ENCODE measurements around the gene LPP. TPM values are rescaled to one million over a fixed set of nuclear protein-coding genes. Genes with fewer than 3 reads are reported as not detected.

Gene LPP
- total RNA-seq, 1 experiment from 2014 or later, result 54.0 TPM

DNA sequence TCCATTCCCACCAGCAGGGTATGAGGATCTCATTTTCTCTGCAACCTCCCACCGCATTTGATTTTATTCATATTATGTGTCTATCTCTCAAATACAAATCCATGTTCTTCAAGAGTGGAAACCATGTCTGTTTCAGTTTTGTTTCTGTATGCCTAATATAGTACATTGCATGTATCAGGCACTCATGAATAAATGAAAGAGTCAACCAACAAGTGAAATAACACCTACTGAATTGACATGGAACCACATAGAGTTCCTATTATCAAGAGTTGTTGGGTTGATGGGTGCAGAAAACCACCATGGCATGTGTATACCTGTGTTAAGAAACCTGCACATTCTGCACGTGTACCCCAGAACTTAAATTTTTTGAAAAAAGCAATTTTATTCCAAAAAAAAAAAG is 466.8 kb downstream of the LPP start:
- DNase-seq (ENCODE audit: low read depth, low spot score) (no peak), ATAC-seq (no peak)
- Histone ChIP-seq H3K4me2 (ENCODE audit: low read length) (no peak overlapping the region), H3K4me1 (ENCODE audit: control insufficient read depth in 1 of 2, insufficient read depth in 2 of 2, low read length in 2 of 2) (no peaks in the 10 kb centered on the region), H3K4me3 (replicated peaks in 1 of 2; ENCODE audit: low read depth in 1 of 2, low read length in 2 of 2) (no peak overlapping the region), H3K27me3 (ENCODE audit: insufficient read depth, low read length) (no peaks in the 10 kb centered on the region), H2AFZ (ENCODE audit: low read depth, low read length, poor library complexity, severe bottlenecking) (no peak overlapping the region), H3K9me2 (ENCODE audit: insufficient read depth) (no peaks in the 10 kb centered on the region), H3K9ac (ENCODE audit: low read length) (no peak overlapping the region), H3K27ac (ENCODE audit: low read depth, low read length) (no peak overlapping the region), H3K9me3 (ENCODE audit: control insufficient read depth in 1 of 2, insufficient read depth in 1 of 2, low read depth in 1 of 2, low read length in 2 of 2) (no peaks in the 10 kb centered on the region), H3K36me3 (ENCODE audit: control insufficient read depth in 1 of 2, insufficient read depth in 2 of 2, low read length in 2 of 2) (no peaks in the 10 kb centered on the region), H3K79me2 (ENCODE audit: insufficient read depth, low read length) (no peaks in the 10 kb centered on the region), H4K20me1 (ENCODE audit: insufficient read depth) (no peaks in the 10 kb centered on the region)
- POLR2A ChIA-PET, result no interaction called here
- CTCF ChIA-PET, result no interaction called here
- intact Hi-C loops (cut with micrococcal nuclease), result no loop called here
- RAD21 ChIA-PET (ENCODE audit: low non-redundant PET in 1 of 2, low total read pairs in 2 of 2, uncharacterized antibody in 2 of 2, unreplicated experiment in 2 of 2), result no interaction called here
- no TSS peak for BruUV-seq (replicated peaks)
- TF ChIP-seq ELF1 (IDR thresholded peaks at IDR 0.05; ENCODE audit: borderline replicate concordance, low read depth) (no peak), YY1 (IDR thresholded peaks at IDR 0.05; ENCODE audit: extremely low read depth, insufficient replicate concordance, low read depth, low read length) (no peak), EZH2phosphoT487 (IDR thresholded peaks at IDR 0.05; ENCODE audit: borderline replicate concordance) (no peak), RAD21 (IDR thresholded peaks at IDR 0.05; ENCODE audit: low read depth) (no peak), CBX3 (IDR thresholded peaks at IDR 0.05; ENCODE audit: low read depth) (no peak), SIN3A (IDR thresholded peaks at IDR 0.05; ENCODE audit: low read depth) (no peak)
- TF ChIP-seq, protein P1, sequence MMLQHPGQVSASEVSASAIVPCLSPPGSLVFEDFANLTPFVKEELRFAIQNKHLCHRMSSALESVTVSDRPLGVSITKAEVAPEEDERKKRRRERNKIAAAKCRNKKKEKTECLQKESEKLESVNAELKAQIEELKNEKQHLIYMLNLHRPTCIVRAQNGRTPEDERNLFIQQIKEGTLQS (IDR thresholded peaks at IDR 0.05), result no peak
- TF ChIP-seq, protein P2, sequence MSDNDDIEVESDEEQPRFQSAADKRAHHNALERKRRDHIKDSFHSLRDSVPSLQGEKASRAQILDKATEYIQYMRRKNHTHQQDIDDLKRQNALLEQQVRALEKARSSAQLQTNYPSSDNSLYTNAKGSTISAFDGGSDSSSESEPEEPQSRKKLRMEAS (IDR thresholded peaks at IDR 0.05), result no peak

DNA sequence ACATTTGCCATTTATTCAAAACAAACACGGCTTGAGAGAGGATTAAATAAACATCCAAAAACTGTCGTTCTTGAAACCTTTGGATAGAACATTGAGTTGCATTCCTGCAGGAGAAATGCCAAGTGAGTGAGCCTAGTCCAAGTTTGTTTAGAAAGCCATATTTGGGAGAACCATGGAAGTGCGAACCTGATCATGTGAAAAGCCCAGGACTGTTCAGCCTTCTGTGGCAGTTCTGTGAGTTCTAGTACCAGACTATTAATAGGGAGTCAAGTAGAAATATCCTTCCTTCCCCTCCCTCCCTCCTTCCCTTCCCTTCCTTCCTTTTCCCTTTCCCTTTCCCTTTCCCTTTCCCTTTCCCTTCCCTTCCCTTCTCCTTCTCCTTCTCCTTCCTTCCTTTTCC is 470.4 kb downstream of the LPP start:
- intact Hi-C loops (cut with micrococcal nuclease), result no loop called here
- Histone ChIP-seq H2AFZ (ENCODE audit: low read depth, low read length, poor library complexity, severe bottlenecking) (no peak overlapping the region), H3K27me3 (ENCODE audit: insufficient read depth, low read length) (no peaks in the 10 kb centered on the region), H3K4me1 (ENCODE audit: control insufficient read depth in 1 of 2, insufficient read depth in 2 of 2, low read length in 2 of 2) (peaks cover 11 to 21% of the 10 kb centered on the region in 2 experiments), H3K36me3 (ENCODE audit: control insufficient read depth in 1 of 2, insufficient read depth in 2 of 2, low read length in 2 of 2) (no peaks in the 10 kb centered on the region), H3K4me3 (replicated peaks in 1 of 2; ENCODE audit: low read depth in 1 of 2, low read length in 2 of 2) (no peak overlapping the region), H3K9me2 (ENCODE audit: insufficient read depth) (no peaks in the 10 kb centered on the region; the same call in 1 of the 2 replicates), H3K9ac (ENCODE audit: low read length) (no peak overlapping the region), H3K9me3 (ENCODE audit: control insufficient read depth in 1 of 2, insufficient read depth in 1 of 2, low read depth in 1 of 2, low read length in 2 of 2) (no peaks in the 10 kb centered on the region), H3K27ac (ENCODE audit: low read depth, low read length) (no peak overlapping the region), H3K79me2 (ENCODE audit: insufficient read depth, low read length) (no peaks in the 10 kb centered on the region), H4K20me1 (ENCODE audit: insufficient read depth) (no peaks in the 10 kb centered on the region), H3K4me2 (ENCODE audit: low read length) (no peak overlapping the region)
- no TSS peak for BruUV-seq (replicated peaks)
- POLR2A ChIA-PET, result no interaction called here
- DNase-seq (ENCODE audit: low read depth, low spot score) (no peak), ATAC-seq (no peak)
- RAD21 ChIA-PET (ENCODE audit: low non-redundant PET in 1 of 2, low total read pairs in 2 of 2, uncharacterized antibody in 2 of 2, unreplicated experiment in 2 of 2), result no interaction called here
- CTCF ChIA-PET, result no interaction called here
- TF ChIP-seq RAD21 (IDR thresholded peaks at IDR 0.05; ENCODE audit: low read depth), result no peak
- TF ChIP-seq POLR2AphosphoS5 (IDR thresholded peaks at IDR 0.05; ENCODE audit: low read depth, low read length), result no peak
- TF ChIP-seq EZH2 (IDR thresholded peaks at IDR 0.05), result no peak
- TF ChIP-seq ELF1 (IDR thresholded peaks at IDR 0.05; ENCODE audit: borderline replicate concordance, low read depth), result no peak
- TF ChIP-seq ZNF274 (IDR thresholded peaks at IDR 0.05; ENCODE audit: low read depth, low read length), result no peak
- TF ChIP-seq, protein P3, sequence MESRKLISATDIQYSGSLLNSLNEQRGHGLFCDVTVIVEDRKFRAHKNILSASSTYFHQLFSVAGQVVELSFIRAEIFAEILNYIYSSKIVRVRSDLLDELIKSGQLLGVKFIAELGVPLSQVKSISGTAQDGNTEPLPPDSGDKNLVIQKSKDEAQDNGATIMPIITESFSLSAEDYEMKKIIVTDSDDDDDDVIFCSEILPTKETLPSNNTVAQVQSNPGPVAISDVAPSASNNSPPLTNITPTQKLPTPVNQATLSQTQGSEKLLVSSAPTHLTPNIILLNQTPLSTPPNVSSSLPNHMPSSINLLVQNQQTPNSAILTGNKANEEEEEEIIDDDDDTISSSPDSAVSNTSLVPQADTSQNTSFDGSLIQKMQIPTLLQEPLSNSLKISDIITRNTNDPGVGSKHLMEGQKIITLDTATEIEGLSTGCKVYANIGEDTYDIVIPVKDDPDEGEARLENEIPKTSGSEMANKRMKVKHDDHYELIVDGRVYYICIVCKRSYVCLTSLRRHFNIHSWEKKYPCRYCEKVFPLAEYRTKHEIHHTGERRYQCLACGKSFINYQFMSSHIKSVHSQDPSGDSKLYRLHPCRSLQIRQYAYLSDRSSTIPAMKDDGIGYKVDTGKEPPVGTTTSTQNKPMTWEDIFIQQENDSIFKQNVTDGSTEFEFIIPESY (IDR thresholded peaks at IDR 0.05; ENCODE audit: extremely low read depth, insufficient replicate concordance, low read length), result no peak
- TF ChIP-seq, protein P1 (IDR thresholded peaks at IDR 0.05), result no peak
- TF ChIP-seq CEBPB (IDR thresholded peaks at IDR 0.05; ENCODE audit: low read depth), result no peak
- TF ChIP-seq, protein P2 (IDR thresholded peaks at IDR 0.05), result no peak
- TF ChIP-seq SP1 (IDR thresholded peaks at IDR 0.05; ENCODE audit: low read depth), result no peak
- TF ChIP-seq POLR2A (IDR thresholded peaks at IDR 0.05; ENCODE audit: borderline replicate concordance, extremely low read depth, insufficient read depth, insufficient read length), result no peak
- TF ChIP-seq FOSL1 (IDR thresholded peaks at IDR 0.05; ENCODE audit: low read depth), result no peak
- no peak for TF ChIP-seq EGR1 (IDR thresholded peaks at IDR 0.05; ENCODE audit: low read depth)
